RWPE1 (cell line): ENCODE data around the gene NPEPL1.

Experiments
- CTCF ChIA-PET: fragments of 350-600 bp; sonication (Branson Sonifier 250); formaldehyde crosslinking; extraction: SDS; loops from one replicate; lab custom pipeline; 2021; lab: Yijun Ruan, JAX
- POLR2A ChIA-PET: fragments of 400-600 bp; formaldehyde crosslinking; extraction: SDS; loops from one replicate; lab custom pipeline; 2020; ENCODE audit warnings: antibody characterized with exemption; ENCODE audit not compliant: low non-redundant PET; lab: Yijun Ruan, JAX
- DNase-seq: peaks from one replicate; pipeline ENCODE4 v3.0.0; 2012; ENCODE audit warnings: low spot score
- H3K27ac ChIP-seq: fragments of 450-650 bp; 2 replicates; pipeline ENCODE4 v1.5.1; 2017
- CTCF ChIP-seq: fragments of 450-650 bp; conservative IDR thresholded peaks from 2 replicates; pipeline ENCODE4 v1.5.1; 2017; ENCODE audit warnings: low read depth, mild to moderate bottlenecking

NPEPL1 gene

GRCh38 chr20:58668901-58669286 is 23.7 kb upstream of the NPEPL1 start:
- no peak for DNase-seq
- POLR2A ChIA-PET, result no interaction called here
- H3K27ac ChIP-seq, result no peak overlapping the region

GRCh38 chr20:58669287-58670006 is 23.2 kb upstream of the NPEPL1 start:
- TF ChIP-seq CTCF, result no peak
- no peak for DNase-seq
- H3K27ac ChIP-seq, result no peak overlapping the region
- POLR2A ChIA-PET, result no interaction called here
- CTCF ChIA-PET, result interaction anchor here (0.7 kb wide), 1 partner anchor 11 kb away, joined by 4 read pairs; no protein-coding TSS in a partner anchor

More at GRCh38 chr20:58668901-58669286, 23.7 kb upstream of the NPEPL1 start:
- no peak for TF ChIP-seq CTCF
- CTCF ChIA-PET, result no interaction called here

GRCh38 chr20:58670102-58670501 is 22.5 kb upstream of the NPEPL1 start:
- ChIA-PET CTCF (interaction anchor here (0.6 kb wide), 1 partner anchor 49 kb away, joined by 4 read pairs; no protein-coding TSS in a partner anchor), POLR2A (no interaction called here)
- no peak for DNase-seq
- H3K27ac ChIP-seq, result no peak overlapping the region
- TF ChIP-seq CTCF, result no peak

GRCh38 chr20:58670659-58671058 is 21.9 kb upstream of the NPEPL1 start:
- POLR2A ChIA-PET, result no interaction called here
- no peak for TF ChIP-seq CTCF
- CTCF ChIA-PET, result interaction anchor here (0.6 kb wide), 1 partner anchor 48 kb away, joined by 4 read pairs; no protein-coding TSS in a partner anchor
- DNase-seq, result no peak
- H3K27ac ChIP-seq, result no peak overlapping the region

- no peak for DNase-seq
- no peak for TF ChIP-seq CTCF
- CTCF ChIA-PET, result interaction anchor here (0.6 kb wide), 1 partner anchor 94 kb away, joined by 3 read pairs; no protein-coding TSS in a partner anchor
- no peak overlapping the region for H3K27ac ChIP-seq
- POLR2A ChIA-PET, result no interaction called here
Measured at GRCh38 chr20:58673119-58673518, 19.5 kb upstream of the NPEPL1 start.

GRCh38 chr20:58675146-58675584 is 17.4 kb upstream of the NPEPL1 start:
- no peak for DNase-seq
- POLR2A ChIA-PET, result no interaction called here
- CTCF ChIA-PET, result no interaction called here
- no peak for TF ChIP-seq CTCF
- H3K27ac ChIP-seq, result no peak overlapping the region
